HepG2 (cell line): ENCODE data around the gene CLMP. TPM values are rescaled to one million over a fixed set of nuclear protein-coding genes. Genes with fewer than 3 reads are reported as not detected.

ENCODE experiments used
- ATAC-seq: fragments of 200-7000 bp; cut with Tn5 transposase; 3 replicates; pipeline ENCODE4 v1.9.1; 2020; ENCODE audit warnings: mild to moderate bottlenecking, moderate library complexity
- BruUV-seq: library from RNA; stranded (reverse); fragments of 400-500 nt; replicated peaks from 2 replicates; lab custom pipeline; 2021; lab: Mats Ljungman, UMichigan
- CTCF ChIA-PET: fragments of 300-600 bp; formaldehyde crosslinking; extraction: SDS; loops from one replicate; lab custom pipeline; 2021; ENCODE audit warnings: low total read pairs, inconsistent platforms, low intra/inter-chr PET ratio; lab: Yijun Ruan, JAX
- POLR2A ChIA-PET: fragments of 350-600 bp; sonication (Branson Sonifier 250); formaldehyde crosslinking; loops from one replicate; lab custom pipeline; 2020; ENCODE audit warnings: antibody characterized with exemption, inconsistent platforms; lab: Yijun Ruan, JAX
- DNase-seq: peaks from one replicate; pipeline ENCODE4 v3.0.0-alpha.2; 2015; ENCODE audit warnings: low spot score
- FAIRE-seq: peaks from 3 replicates; lab custom pipeline; 2011; peaks lifted over from hg19 to GRCh38; lab: Jason Lieb, UNC
- H2AFZ ChIP-seq: one replicate; pipeline ENCODE4 v1.6.1; 2011; ENCODE audit warnings: low read length, inconsistent platforms
- H3K27ac ChIP-seq: fragments of 300-600 bp; 3 replicates; pipeline ENCODE4 v1.8.0; 2011; ENCODE audit warnings: mixed run types, mild to moderate bottlenecking, mixed read lengths, low read length, inconsistent platforms; ENCODE audit not compliant: insufficient read depth; ENCODE audit errors: extremely low read length
- H3K27me3 ChIP-seq, 2 experiments: fragments of 200-600 bp in 1 of 2; 2 replicates in 1 of 2; 3 replicates in 1 of 2; pipeline versions ENCODE4 v1.6.0 to v1.8.0; 2011; ENCODE audit warnings: low read length in 2 of 2, mild to moderate bottlenecking in 2 of 2, moderate library complexity in 2 of 2, inconsistent platforms in 1 of 2; ENCODE audit not compliant: insufficient read depth in 2 of 2, control insufficient read depth in 1 of 2
- H3K36me3 ChIP-seq, 2 experiments: fragments of 200-600 bp in 1 of 2; replicated peaks in 1 of 2; 2 replicates in 1 of 2; 3 replicates in 1 of 2; pipeline versions ENCODE4 v1.5.1 to v1.8.0; 2011; ENCODE audit warnings: low read length in 2 of 2, inconsistent platforms in 1 of 2; ENCODE audit not compliant: insufficient read depth in 2 of 2, control insufficient read depth in 1 of 2
- H3K4me1 ChIP-seq: 2 replicates; pipeline ENCODE4 v1.5.1; 2012; ENCODE audit warnings: low read length, inconsistent platforms; ENCODE audit not compliant: insufficient read depth
- H3K4me2 ChIP-seq: 2 replicates; pipeline ENCODE4 v1.6.0; 2011; ENCODE audit warnings: low read depth, low read length, inconsistent platforms
- H3K4me3 ChIP-seq, 3 experiments: fragments of 200-600 bp in 1 of 3; sonication (generic), shearing (Covaris generic) in 1 of 3; replicated peaks in 1 of 3; 2 replicates each; pipeline ENCODE4 v1.5.1; 2011 to 2016; ENCODE audit warnings: low read length in 3 of 3, inconsistent platforms in 2 of 3, low read depth in 2 of 3, mild to moderate bottlenecking in 2 of 3, control low read depth in 1 of 3, mixed read lengths in 1 of 3; ENCODE audit not compliant: insufficient read depth in 1 of 3
- H3K79me2 ChIP-seq: one replicate; pipeline ENCODE4 v1.6.1; 2011; ENCODE audit warnings: low read length, inconsistent platforms; ENCODE audit not compliant: insufficient read depth
- H3K9ac ChIP-seq: 2 replicates; pipeline ENCODE4 v1.6.0; 2011; ENCODE audit warnings: mild to moderate bottlenecking, low read depth, low read length, inconsistent platforms; ENCODE audit not compliant: insufficient read depth
- H3K9me3 ChIP-seq: 2 replicates; pipeline ENCODE4 v1.5.1; 2012; ENCODE audit warnings: mild to moderate bottlenecking, low read length
- H4K20me1 ChIP-seq: 2 replicates; pipeline ENCODE4 v1.6.0; 2011; ENCODE audit warnings: inconsistent platforms, mild to moderate bottlenecking, low read length, moderate library complexity; ENCODE audit not compliant: insufficient read depth
- EP300 ChIP-seq, 3 experiments: sonication (generic) in 1 of 3; formaldehyde crosslinking in 1 of 3; IDR thresholded peaks; 2 replicates each; pipeline versions ENCODE4 v1.5.1 to v1.6.1; 2011 to 2020; ENCODE audit warnings: low read depth in 2 of 3, low read length in 2 of 3, borderline replicate concordance in 1 of 3, improper control_type of control experiment in 1 of 3, mild to moderate bottlenecking in 1 of 3, missing genetic modification reagents in 1 of 3, moderate library complexity in 1 of 3
- MTA3 ChIP-seq: sonication (generic); formaldehyde crosslinking; IDR thresholded peaks from 2 replicates; pipeline ENCODE4 v1.4.0; 2020; ENCODE audit warnings: missing genetic modification reagents
- NFE2L2 ChIP-seq: fragments of 150-350 bp; IDR thresholded peaks from 2 replicates; pipeline ENCODE4 v1.6.1; 2014; ENCODE audit warnings: low read length
- RCOR2 ChIP-seq: IDR thresholded peaks from 2 replicates; pipeline ENCODE4 v1.6.1; 2016; ENCODE audit warnings: missing biosample characterization, missing genetic modification reagents
- SRSF4 ChIP-seq: fragments of 200-400 bp; formaldehyde crosslinking; IDR thresholded peaks from one replicate; pipeline ENCODE4 v1.6.1; 2018; ENCODE audit warnings: mild to moderate bottlenecking, low read depth, low read length, moderate library complexity; ENCODE audit not compliant: poor library complexity, severe bottlenecking
- TAF1 ChIP-seq: sonication (generic); formaldehyde crosslinking; IDR thresholded peaks from 2 replicates; pipeline ENCODE4 v1.4.0; 2020; ENCODE audit warnings: missing genetic modification reagents
- ZFP82 ChIP-seq: sonication (generic); formaldehyde crosslinking; IDR thresholded peaks from 2 replicates; pipeline ENCODE4 v1.5.1; 2020; ENCODE audit warnings: mild to moderate bottlenecking, missing genetic modification reagents, borderline replicate concordance
- ZNF333 ChIP-seq: sonication (generic); formaldehyde crosslinking; IDR thresholded peaks from 2 replicates; pipeline ENCODE4 v1.4.0; 2020; ENCODE audit warnings: mild to moderate bottlenecking, missing genetic modification reagents, borderline replicate concordance
- ZNF670 ChIP-seq: sonication (generic); formaldehyde crosslinking; IDR thresholded peaks from 2 replicates; pipeline ENCODE4 v1.8.0; 2022; ENCODE audit warnings: mild to moderate bottlenecking, missing genetic modification reagents, borderline replicate concordance
- ZNF674 ChIP-seq: sonication (generic); formaldehyde crosslinking; IDR thresholded peaks from 2 replicates; pipeline ENCODE4 v1.5.0; 2020; ENCODE audit warnings: low read depth, mild to moderate bottlenecking, missing genetic modification reagents
- ZNF724P ChIP-seq: sonication (generic); formaldehyde crosslinking; IDR thresholded peaks from 2 replicates; pipeline ENCODE4 v1.8.0; 2022; ENCODE audit warnings: missing genetic modification reagents, borderline replicate concordance
- WGBS: methylation state at CpG from one replicate; pipeline ENCODE4 v1.1.6; 2017; ENCODE audit warnings: low lambda C conversion rate; 5-methylcytosine and 5-hydroxymethylcytosine counted together
- in situ Hi-C: cut with HindIII; loops from 2 replicates; pipeline ENCODE4 v1.10.0; 2017; ENCODE audit warnings: low pct_unique_long_range_greater_than_20kb; ENCODE audit not compliant: extremely low pct_ligation_motif_present
- intact Hi-C: fragments of 100-400 bp; cut with micrococcal nuclease; formaldehyde crosslinking; loops from one replicate; pipeline ENCODE4 v1.10.0; 2022; ENCODE audit not compliant: unreplicated experiment
- polyA plus RNA-seq, 8 experiments: library from polyadenylated mRNA; depleted of rRNA in 3 of 8; stranded (reverse) in 7 of 8; unstranded in 1 of 8; fragments of >200 nt; fragmentation: Illumina TruSeq in 4 of 8; extraction: Trizol in 4 of 8; gene quantifications; 2 replicates each; pipeline versions ENCODE4 v1.2.1 to v1.2.3, GENCODE V29; 2011 to 2016; ENCODE audit warnings: low read depth in 4 of 8, missing spikeins in 1 of 8, mixed read lengths in 1 of 8; ENCODE audit not compliant: insufficient read depth in 1 of 8
- total RNA-seq, 5 experiments: library from RNA; depleted of rRNA; stranded (reverse); fragments of >200 nt; fragmentation: Illumina TruSeq; extraction: Trizol; gene quantifications; 2 replicates each; pipeline ENCODE4 v1.2.3, GENCODE V29; 2016; ENCODE audit warnings: low read depth in 1 of 5
- TF ChIP-seq, protein P1 (sequence below): sonication (generic); formaldehyde crosslinking; conservative IDR thresholded peaks from 2 replicates; pipeline ENCODE4 v1.8.0; 2022; ENCODE audit warnings: mild to moderate bottlenecking, moderate library complexity, missing genetic modification reagents
- TF ChIP-seq, protein P2 (sequence below): IDR thresholded peaks from 2 replicates; pipeline ENCODE4 v1.6.1; 2016; ENCODE audit warnings: missing biosample characterization, missing genetic modification reagents, low read depth

CLMP gene
- total and polyA plus RNA-seq, 2 of the 13 experiments (the other 11 are each of a cell fraction or from before 2014, with no cell fraction given) = not detected

DNA sequence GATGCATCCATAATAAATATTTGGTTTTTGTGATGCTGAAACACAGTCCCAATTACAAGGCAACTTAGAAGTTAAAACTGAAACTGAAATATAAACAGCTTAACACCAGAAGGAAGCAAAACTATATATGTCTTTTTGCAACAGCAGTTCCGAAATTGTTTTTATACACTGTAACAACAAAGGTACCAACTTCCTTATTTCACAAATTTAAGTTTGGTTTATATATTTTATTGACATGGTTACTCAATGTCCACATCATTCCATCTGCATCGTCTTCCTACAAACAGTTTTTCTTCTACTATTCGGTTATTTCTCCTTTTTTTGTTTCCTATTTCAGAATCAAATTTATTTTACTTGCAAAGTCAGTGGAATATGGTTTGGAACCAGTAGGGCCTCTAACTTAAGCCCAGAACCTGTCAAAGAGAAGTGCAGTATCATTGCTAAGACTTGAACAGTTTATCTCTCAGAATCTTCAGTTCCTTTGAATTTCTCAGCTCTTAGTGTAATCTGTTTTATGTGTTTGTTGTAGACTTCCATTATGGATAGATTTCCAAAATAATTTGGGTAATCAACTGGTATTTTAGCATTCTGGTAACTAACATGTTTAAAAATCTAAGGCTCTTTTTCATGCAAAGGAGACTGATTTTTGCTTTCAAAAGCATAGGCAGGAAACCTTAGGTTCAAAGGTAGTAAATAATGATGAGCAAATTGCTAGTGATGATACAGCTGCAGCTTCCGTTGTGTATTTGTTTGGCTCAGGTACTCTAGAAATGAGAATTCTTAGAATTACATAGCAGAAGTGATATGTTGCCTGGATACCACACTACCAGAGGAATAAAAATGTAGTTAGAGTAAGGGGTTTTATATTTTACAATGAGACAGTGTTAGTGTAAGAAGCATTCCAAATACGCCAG, 124.9 kb downstream of the CLMP start:
- ChIA-PET POLR2A (interaction anchor here (0.8 kb wide), 1 partner anchor 8 kb away, joined by 3 read pairs; no protein-coding TSS in a partner anchor), CTCF (no interaction called here)
- Histone ChIP-seq H3K4me1 (no peaks in the 10 kb centered on the region), H3K27ac (no peak overlapping the region), H3K9ac (no peak overlapping the region), H3K4me3 (no peak overlapping the region), H3K79me2 (no peaks in the 10 kb centered on the region), H3K4me2 (no peak overlapping the region), H4K20me1 (no peaks in the 10 kb centered on the region), H3K9me3 (no peaks in the 10 kb centered on the region), H3K36me3 (no peaks in the 10 kb centered on the region), H3K27me3 (no peaks in the 10 kb centered on the region), H2AFZ (no peak overlapping the region)
- ATAC-seq (no peak), DNase-seq (no peak), FAIRE-seq (no peak)
- 93% methylated on average over 5 of the region's 5 CpGs for WGBS
- TF ChIP-seq ZNF724P (no peak), MTA3 (no peak), ZFP82 (no peak), TAF1 (CRISPR knock-in tag) (no peak), RCOR2 (no peak), ZNF333 (CRISPR knock-in tag) (no peak), ZNF670 (no peak), EP300 (IDR thresholded peaks at IDR 0.05; ENCODE audit: low read depth in 2 of 2, low read length in 2 of 2) (no peak), EP300 (CRISPR knock-in tag; IDR thresholded peaks at IDR 0.05; ENCODE audit: borderline replicate concordance) (no peak), ZNF674 (CRISPR knock-in tag) (no peak), NFE2L2 (no peak), SRSF4 (no peak)
- TF ChIP-seq, protein P1, sequence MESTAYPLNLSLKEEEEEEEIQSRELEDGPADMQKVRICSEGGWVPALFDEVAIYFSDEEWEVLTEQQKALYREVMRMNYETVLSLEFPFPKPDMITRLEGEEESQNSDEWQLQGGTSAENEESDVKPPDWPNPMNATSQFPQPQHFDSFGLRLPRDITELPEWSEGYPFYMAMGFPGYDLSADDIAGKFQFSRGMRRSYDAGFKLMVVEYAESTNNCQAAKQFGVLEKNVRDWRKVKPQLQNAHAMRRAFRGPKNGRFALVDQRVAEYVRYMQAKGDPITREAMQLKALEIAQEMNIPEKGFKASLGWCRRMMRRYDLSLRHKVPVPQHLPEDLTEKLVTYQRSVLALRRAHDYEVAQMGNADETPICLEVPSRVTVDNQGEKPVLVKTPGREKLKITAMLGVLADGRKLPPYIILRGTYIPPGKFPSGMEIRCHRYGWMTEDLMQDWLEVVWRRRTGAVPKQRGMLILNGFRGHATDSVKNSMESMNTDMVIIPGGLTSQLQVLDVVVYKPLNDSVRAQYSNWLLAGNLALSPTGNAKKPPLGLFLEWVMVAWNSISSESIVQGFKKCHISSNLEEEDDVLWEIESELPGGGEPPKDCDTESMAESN (CRISPR knock-in tag) = no peak
- TF ChIP-seq, protein P2, sequence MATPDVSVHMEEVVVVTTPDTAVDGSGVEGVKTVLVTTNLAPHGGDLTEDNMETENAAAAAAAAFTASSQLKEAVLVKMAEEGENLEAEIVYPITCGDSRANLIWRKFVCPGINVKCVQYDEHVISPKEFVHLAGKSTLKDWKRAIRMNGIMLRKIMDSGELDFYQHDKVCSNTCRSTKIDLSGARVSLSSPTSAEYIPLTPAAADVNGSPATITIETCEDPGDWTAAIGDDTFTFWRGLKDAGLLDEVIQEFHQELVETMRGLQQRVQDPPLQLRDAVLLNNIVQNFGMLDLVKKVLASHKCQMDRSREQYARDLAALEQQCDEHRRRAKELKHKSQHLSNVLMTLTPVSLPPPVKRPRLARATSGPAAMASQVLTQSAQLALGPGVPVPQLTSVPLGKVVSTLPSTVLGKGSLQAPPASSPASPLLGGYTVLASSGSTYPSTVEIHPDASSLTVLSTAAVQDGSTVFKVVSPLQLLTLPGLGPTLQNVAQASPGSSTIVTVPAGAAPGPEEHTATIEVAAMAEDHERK (CRISPR knock-in tag) = no peak
- intact Hi-C loops = no loop called here
- in situ Hi-C loops = no loop called here
- no TSS peak for BruUV-seq
